ENCODE measurements around the gene GLI3.

Gene GLI3

DNA sequence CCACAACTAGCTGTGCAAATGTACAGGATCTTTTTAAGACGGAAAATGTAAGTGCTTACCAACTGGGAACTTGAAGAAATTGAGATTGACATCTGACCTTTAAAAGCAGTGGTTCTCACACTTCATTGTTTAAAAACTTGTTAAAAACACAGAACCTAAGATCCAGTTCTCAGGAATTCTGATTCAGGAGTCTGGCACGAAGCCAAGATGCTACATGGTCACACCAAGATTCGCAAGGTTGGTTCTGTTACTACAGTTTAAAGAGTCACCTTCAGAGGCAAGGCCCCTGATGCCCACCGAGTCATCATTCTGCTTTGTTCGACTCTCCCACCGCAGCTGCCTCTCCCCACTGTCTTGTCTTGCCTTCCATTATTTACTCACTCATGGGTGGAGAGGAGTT is 113.3 kb downstream of the GLI3 start:
- no peak overlapping the region for H3K4me3 ChIP-seq (ENCODE audit: insufficient read depth, low read depth, low read length, poor library complexity, severe bottlenecking)
- no peak overlapping the region for H3K27ac ChIP-seq (ENCODE audit: insufficient read depth, low read length, poor library complexity, severe bottlenecking)

DNA sequence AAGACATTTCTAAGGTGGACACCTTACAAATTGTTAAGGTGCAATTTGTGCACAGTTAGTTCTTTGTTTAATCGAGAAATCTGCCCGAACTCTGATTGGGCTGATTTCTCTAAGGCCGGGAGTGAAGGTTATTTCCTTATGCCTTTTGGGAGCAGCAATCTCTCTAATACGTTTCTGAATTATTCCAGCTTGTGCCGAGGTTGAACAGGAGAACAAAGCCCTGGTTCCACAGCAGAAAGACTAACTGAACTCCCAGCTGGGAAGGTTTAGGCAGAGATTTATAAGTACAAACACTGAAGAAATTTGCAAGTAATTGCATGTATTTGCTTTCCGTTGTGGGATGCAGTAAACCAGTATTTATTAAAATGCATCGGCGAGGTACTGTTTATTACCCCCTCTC is 116.8 kb downstream of the GLI3 start:
- no peaks in the 10 kb centered on the region for H3K36me3 ChIP-seq (ENCODE audit: control insufficient read depth, insufficient read depth, low read length)
- no peaks in the 10 kb centered on the region for H3K9me3 ChIP-seq (ENCODE audit: control insufficient read depth, low read length)
- H3K4me3 ChIP-seq (ENCODE audit: insufficient read depth, low read depth, low read length, poor library complexity, severe bottlenecking): no peak overlapping the region
- DNase-seq: no peak
- H3K4me1 ChIP-seq (ENCODE audit: control insufficient read depth, insufficient read depth, low read length, poor library complexity, severe bottlenecking): no peaks in the 10 kb centered on the region
- H3K27me3 ChIP-seq (replicated peaks; ENCODE audit: control insufficient read depth, insufficient read depth, low read length, poor library complexity, severe bottlenecking): no peaks in the 10 kb centered on the region
- no peak overlapping the region for H3K27ac ChIP-seq (ENCODE audit: insufficient read depth, low read length, poor library complexity, severe bottlenecking)

More for the DNA sequence above, 113.3 kb downstream of the GLI3 start:
- Histone ChIP-seq H3K9me3 (ENCODE audit: control insufficient read depth, low read length) (no peaks in the 10 kb centered on the region), H3K27me3 (replicated peaks; ENCODE audit: control insufficient read depth, insufficient read depth, low read length, poor library complexity, severe bottlenecking) (no peaks in the 10 kb centered on the region), H3K36me3 (ENCODE audit: control insufficient read depth, insufficient read depth, low read length) (no peaks in the 10 kb centered on the region), H3K4me1 (ENCODE audit: control insufficient read depth, insufficient read depth, low read length, poor library complexity, severe bottlenecking) (no peaks in the 10 kb centered on the region)
- no peak for DNase-seq

DNA sequence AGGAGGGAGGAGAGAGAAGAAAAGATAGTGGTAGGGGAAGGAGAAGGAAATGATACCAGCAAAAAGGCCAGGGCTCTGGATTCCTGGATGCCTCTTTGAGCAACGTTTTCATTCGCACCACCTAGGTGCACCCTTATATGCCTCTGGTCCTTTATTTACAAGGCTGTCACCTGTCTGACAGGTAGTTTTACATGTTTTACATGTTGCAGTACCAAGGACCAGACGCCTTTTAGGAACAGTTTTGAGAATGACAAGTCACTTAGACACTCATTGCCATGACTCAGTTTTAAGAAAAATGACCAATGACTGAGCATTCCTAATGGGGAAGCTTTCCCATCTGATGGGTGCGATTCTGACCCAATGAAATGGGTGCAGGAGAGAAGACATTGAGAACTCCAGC is 119.8 kb downstream of the GLI3 start:
- H3K4me1 ChIP-seq (ENCODE audit: control insufficient read depth, insufficient read depth, low read length, poor library complexity, severe bottlenecking): no peaks in the 10 kb centered on the region
- no peak overlapping the region for H3K4me3 ChIP-seq (ENCODE audit: insufficient read depth, low read depth, low read length, poor library complexity, severe bottlenecking)
- no peaks in the 10 kb centered on the region for H3K9me3 ChIP-seq (ENCODE audit: control insufficient read depth, low read length)
- DNase-seq: no peak
- no peak overlapping the region for H3K27ac ChIP-seq (ENCODE audit: insufficient read depth, low read length, poor library complexity, severe bottlenecking)
- no peaks in the 10 kb centered on the region for H3K27me3 ChIP-seq (replicated peaks; ENCODE audit: control insufficient read depth, insufficient read depth, low read length, poor library complexity, severe bottlenecking)
- no peaks in the 10 kb centered on the region for H3K36me3 ChIP-seq (ENCODE audit: control insufficient read depth, insufficient read depth, low read length)

DNA sequence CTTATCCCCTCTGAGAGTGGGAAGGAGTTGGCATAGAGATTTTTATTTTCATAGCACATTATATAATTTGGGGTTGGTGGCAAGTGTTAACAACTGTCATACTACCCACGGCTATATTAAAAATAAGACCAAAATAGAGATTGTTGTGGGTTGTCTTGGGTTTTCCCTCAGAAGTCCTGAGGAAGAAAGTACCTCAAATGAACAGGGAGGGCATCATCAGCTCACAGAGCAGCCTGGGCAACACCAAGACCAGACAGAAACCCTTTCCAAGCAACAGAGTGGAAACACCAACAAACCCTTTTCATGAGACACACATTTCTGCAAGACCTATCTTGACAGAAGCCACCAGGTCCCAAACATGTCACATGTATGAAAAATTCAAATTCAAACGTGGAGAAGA is 121.2 kb downstream of the GLI3 start:
- Histone ChIP-seq H3K4me3 (ENCODE audit: insufficient read depth, low read depth, low read length, poor library complexity, severe bottlenecking) (no peak overlapping the region), H3K4me1 (ENCODE audit: control insufficient read depth, insufficient read depth, low read length, poor library complexity, severe bottlenecking) (no peaks in the 10 kb centered on the region), H3K27ac (ENCODE audit: insufficient read depth, low read length, poor library complexity, severe bottlenecking) (no peak overlapping the region), H3K9me3 (ENCODE audit: control insufficient read depth, low read length) (no peaks in the 10 kb centered on the region), H3K36me3 (ENCODE audit: control insufficient read depth, insufficient read depth, low read length) (no peaks in the 10 kb centered on the region), H3K27me3 (replicated peaks; ENCODE audit: control insufficient read depth, insufficient read depth, low read length, poor library complexity, severe bottlenecking) (no peaks in the 10 kb centered on the region)
- no peak for DNase-seq

DNA sequence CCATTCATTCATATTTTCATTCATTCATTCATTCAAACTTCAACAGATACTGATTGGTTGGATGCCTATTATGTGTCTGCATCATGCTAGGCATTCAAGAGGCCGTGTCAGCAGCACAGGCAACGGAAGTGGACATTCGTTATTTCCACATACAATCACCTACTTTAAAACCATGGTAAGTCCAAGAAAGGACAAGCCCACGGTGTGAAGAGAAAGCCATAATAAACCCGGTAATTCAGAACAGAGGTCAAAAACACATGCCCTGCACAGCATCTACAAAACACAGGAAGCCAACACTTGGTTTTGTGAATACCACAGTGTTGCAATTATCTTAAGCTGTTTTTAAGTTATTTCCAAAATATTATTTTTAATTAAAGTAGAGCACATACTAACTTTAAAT is 126.7 kb downstream of the GLI3 start:
- Histone ChIP-seq H3K4me1 (ENCODE audit: control insufficient read depth, insufficient read depth, low read length, poor library complexity, severe bottlenecking) (no peaks in the 10 kb centered on the region), H3K36me3 (ENCODE audit: control insufficient read depth, insufficient read depth, low read length) (no peaks in the 10 kb centered on the region), H3K27me3 (replicated peaks; ENCODE audit: control insufficient read depth, insufficient read depth, low read length, poor library complexity, severe bottlenecking) (no peaks in the 10 kb centered on the region), H3K4me3 (ENCODE audit: insufficient read depth, low read depth, low read length, poor library complexity, severe bottlenecking) (no peak overlapping the region), H3K9me3 (ENCODE audit: control insufficient read depth, low read length) (no peaks in the 10 kb centered on the region), H3K27ac (ENCODE audit: insufficient read depth, low read length, poor library complexity, severe bottlenecking) (no peak overlapping the region)
- DNase-seq: no peak

DNA sequence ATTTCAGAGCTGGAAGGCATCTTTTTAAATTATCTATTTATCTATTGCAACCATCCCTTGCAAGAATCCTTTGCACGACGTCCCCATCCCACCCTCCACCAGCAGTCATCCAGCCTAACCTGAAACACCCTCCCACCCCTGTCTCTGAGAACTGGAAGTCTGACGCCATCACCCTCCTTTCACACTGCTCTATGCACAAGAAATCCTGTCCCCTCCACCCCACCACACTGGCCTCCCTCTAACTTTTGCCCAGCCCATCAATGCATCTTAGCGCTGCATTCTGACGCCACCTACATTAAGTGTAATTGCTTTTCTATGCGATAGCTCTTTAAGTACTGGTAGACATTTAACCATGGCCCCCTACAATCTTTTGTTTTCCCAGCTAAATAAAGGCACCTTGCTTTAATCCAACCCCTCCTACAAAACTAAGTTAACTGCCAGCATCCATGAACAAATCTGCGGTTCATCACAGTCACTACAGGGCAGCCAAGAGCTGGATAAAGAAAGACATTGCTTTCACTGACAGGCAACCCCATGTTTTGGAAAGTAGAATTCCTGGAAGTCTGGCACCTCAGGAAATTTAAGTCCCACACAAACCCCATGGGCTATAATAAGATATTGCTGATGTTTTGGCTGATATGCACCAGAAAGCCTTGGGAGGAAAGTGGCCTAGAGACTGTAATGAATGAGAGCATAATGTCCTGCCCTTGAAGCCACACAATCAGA is 128.0 kb downstream of the GLI3 start:
- Histone ChIP-seq H3K27ac (ENCODE audit: insufficient read depth, low read length, poor library complexity, severe bottlenecking) (no peak overlapping the region), H3K9me3 (ENCODE audit: control insufficient read depth, low read length) (no peaks in the 10 kb centered on the region), H3K27me3 (replicated peaks; ENCODE audit: control insufficient read depth, insufficient read depth, low read length, poor library complexity, severe bottlenecking) (no peaks in the 10 kb centered on the region), H3K36me3 (ENCODE audit: control insufficient read depth, insufficient read depth, low read length) (no peaks in the 10 kb centered on the region), H3K4me1 (ENCODE audit: control insufficient read depth, insufficient read depth, low read length, poor library complexity, severe bottlenecking) (no peaks in the 10 kb centered on the region), H3K4me3 (ENCODE audit: insufficient read depth, low read depth, low read length, poor library complexity, severe bottlenecking) (no peak overlapping the region)
- DNase-seq: no peak

DNA sequence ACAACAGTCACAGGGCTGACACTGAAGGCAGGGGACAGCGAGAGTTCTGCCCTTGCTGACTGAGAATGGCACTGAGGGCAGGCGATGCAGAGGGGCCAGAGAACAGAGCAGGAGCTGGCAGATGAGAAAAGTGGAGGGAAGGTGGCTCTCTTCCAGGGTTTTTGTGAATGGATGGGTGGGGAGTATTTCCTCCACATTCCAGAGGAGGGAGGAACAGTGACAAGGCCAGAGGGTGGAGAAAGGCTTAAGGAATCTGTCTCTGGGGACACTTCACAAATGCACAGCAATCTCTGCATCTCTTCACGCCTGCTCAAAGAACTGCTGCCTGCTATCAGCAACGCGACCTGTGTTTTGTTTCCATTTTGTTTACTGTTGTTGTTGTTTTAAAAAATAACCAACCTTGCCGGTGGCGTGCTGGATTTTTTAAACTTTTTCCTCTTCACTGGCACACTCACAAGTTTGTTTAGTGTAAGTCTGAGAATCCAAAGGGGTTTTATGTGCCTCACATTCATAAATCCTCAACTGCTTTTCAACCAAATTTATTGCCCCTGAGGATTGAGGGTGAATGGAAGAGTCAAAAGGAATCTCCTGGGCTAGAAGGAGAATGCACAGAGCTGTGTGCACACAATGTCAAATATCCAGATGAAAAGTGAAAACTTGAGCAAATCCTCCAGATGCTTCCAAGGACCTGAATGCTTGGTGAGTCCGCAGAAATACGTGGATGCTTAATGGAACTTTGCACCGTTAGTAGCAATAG is 129.3 kb downstream of the GLI3 start:
- DNase-seq: no peak
- no peaks in the 10 kb centered on the region for H3K4me1 ChIP-seq (ENCODE audit: control insufficient read depth, insufficient read depth, low read length, poor library complexity, severe bottlenecking)

DNA sequence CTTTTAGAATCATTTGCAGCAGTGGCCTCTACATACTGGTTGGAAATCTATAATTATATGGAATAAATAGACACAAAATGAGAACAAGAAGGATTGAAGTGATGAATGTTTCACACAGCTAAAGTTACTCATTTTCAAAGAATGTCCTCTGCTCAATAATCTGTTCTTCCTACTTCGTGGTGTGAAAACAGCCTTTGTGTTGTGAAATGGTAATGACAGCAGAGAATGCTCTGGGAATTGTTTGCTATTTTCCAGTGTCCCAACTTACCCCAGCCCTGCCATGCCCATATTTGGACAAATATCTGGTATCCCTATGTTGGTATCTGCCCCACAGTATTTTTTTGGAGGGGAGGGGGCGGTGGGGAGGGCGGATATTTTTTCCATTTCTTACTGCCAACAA is 130.4 kb downstream of the GLI3 start:
- Histone ChIP-seq H3K9me3 (ENCODE audit: control insufficient read depth, low read length) (no peaks in the 10 kb centered on the region), H3K27me3 (replicated peaks; ENCODE audit: control insufficient read depth, insufficient read depth, low read length, poor library complexity, severe bottlenecking) (no peaks in the 10 kb centered on the region), H3K36me3 (ENCODE audit: control insufficient read depth, insufficient read depth, low read length) (no peaks in the 10 kb centered on the region), H3K27ac (ENCODE audit: insufficient read depth, low read length, poor library complexity, severe bottlenecking) (no peak overlapping the region), H3K4me3 (ENCODE audit: insufficient read depth, low read depth, low read length, poor library complexity, severe bottlenecking) (no peak overlapping the region), H3K4me1 (ENCODE audit: control insufficient read depth, insufficient read depth, low read length, poor library complexity, severe bottlenecking) (no peaks in the 10 kb centered on the region)
- DNase-seq: no peak

More for the DNA sequence above, 129.3 kb downstream of the GLI3 start:
- Histone ChIP-seq H3K36me3 (ENCODE audit: control insufficient read depth, insufficient read depth, low read length) (no peaks in the 10 kb centered on the region), H3K27me3 (replicated peaks; ENCODE audit: control insufficient read depth, insufficient read depth, low read length, poor library complexity, severe bottlenecking) (no peaks in the 10 kb centered on the region), H3K4me3 (ENCODE audit: insufficient read depth, low read depth, low read length, poor library complexity, severe bottlenecking) (no peak overlapping the region), H3K27ac (ENCODE audit: insufficient read depth, low read length, poor library complexity, severe bottlenecking) (no peak overlapping the region), H3K9me3 (ENCODE audit: control insufficient read depth, low read length) (no peaks in the 10 kb centered on the region)

DNA sequence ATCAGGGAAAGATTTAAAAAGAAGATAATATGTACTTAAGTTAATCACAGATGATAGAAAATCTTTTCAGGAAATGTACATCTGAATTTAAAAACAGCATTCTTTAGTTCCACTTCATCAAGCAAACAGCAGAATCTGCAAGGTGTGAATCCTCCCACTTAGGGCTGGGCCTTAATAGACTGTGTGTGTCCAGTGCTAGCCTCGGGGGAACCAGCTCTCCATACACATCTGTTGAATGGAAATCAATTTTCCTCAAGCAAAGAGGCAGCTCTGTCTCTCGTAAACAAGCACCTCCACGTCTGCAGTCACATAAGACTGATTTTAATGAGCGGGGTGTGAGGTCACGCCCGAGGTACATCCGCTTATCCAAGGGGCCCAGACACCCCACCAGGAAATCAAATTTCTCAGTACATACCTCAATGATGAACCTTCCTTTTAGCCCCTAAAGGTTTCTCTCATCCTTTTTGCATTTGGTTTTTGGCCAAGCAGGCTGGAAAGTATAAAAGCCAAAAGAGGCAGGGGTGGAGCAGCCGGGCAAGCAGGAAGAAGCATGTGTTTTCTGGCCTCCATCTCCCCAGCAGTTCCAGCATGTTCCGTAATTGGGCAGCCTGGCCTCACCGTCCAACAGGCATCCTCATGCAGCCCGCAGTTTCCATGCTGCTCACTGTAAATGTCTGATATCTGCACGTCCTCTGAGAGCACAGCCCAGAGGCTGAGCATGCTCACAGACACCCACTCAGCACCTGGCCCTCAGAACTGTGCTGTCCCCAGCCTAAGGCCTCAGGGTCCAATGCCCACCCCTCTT is 131.3 kb downstream of the GLI3 start:
- DNase-seq: no peak
- H3K9me3 ChIP-seq (ENCODE audit: control insufficient read depth, low read length): no peaks in the 10 kb centered on the region
- H3K36me3 ChIP-seq (ENCODE audit: control insufficient read depth, insufficient read depth, low read length): no peaks in the 10 kb centered on the region
- H3K4me1 ChIP-seq (ENCODE audit: control insufficient read depth, insufficient read depth, low read length, poor library complexity, severe bottlenecking): no peaks in the 10 kb centered on the region
- H3K27me3 ChIP-seq (replicated peaks; ENCODE audit: control insufficient read depth, insufficient read depth, low read length, poor library complexity, severe bottlenecking): no peaks in the 10 kb centered on the region
- H3K27ac ChIP-seq (ENCODE audit: insufficient read depth, low read length, poor library complexity, severe bottlenecking): no peak overlapping the region
- no peak overlapping the region for H3K4me3 ChIP-seq (ENCODE audit: insufficient read depth, low read depth, low read length, poor library complexity, severe bottlenecking)

DNA sequence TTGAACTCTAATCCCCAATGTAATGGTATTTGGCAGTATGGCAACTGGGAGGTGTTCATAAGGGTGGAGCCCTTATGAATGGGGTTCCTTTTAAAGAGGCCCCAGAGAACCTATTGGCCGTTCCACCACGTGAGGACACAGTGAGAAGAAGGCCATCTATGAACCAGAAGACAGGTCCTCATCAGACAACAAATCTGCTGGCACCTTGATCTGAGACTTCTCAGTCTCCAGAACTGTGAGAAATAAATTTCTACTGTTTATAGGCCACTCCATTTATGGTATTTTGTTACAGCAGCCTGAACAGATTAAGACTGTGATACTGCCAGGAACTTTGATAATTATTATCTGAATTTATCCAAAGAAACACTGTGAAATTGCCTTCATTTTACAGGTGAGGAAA is 132.3 kb downstream of the GLI3 start:
- Histone ChIP-seq H3K4me1 (ENCODE audit: control insufficient read depth, insufficient read depth, low read length, poor library complexity, severe bottlenecking) (no peaks in the 10 kb centered on the region), H3K36me3 (ENCODE audit: control insufficient read depth, insufficient read depth, low read length) (no peaks in the 10 kb centered on the region), H3K27ac (ENCODE audit: insufficient read depth, low read length, poor library complexity, severe bottlenecking) (no peak overlapping the region), H3K27me3 (replicated peaks; ENCODE audit: control insufficient read depth, insufficient read depth, low read length, poor library complexity, severe bottlenecking) (no peaks in the 10 kb centered on the region), H3K9me3 (ENCODE audit: control insufficient read depth, low read length) (no peaks in the 10 kb centered on the region), H3K4me3 (ENCODE audit: insufficient read depth, low read depth, low read length, poor library complexity, severe bottlenecking) (no peak overlapping the region)
- no peak for DNase-seq
